ENCODE measurements around the gene HIP1R.
"Not testable (repeated sequence)": the region's sequence is repeated elsewhere in the genome, so short reads cannot be mapped to it uniquely, and the experiment has no call there.

HIP1R gene

DNA sequence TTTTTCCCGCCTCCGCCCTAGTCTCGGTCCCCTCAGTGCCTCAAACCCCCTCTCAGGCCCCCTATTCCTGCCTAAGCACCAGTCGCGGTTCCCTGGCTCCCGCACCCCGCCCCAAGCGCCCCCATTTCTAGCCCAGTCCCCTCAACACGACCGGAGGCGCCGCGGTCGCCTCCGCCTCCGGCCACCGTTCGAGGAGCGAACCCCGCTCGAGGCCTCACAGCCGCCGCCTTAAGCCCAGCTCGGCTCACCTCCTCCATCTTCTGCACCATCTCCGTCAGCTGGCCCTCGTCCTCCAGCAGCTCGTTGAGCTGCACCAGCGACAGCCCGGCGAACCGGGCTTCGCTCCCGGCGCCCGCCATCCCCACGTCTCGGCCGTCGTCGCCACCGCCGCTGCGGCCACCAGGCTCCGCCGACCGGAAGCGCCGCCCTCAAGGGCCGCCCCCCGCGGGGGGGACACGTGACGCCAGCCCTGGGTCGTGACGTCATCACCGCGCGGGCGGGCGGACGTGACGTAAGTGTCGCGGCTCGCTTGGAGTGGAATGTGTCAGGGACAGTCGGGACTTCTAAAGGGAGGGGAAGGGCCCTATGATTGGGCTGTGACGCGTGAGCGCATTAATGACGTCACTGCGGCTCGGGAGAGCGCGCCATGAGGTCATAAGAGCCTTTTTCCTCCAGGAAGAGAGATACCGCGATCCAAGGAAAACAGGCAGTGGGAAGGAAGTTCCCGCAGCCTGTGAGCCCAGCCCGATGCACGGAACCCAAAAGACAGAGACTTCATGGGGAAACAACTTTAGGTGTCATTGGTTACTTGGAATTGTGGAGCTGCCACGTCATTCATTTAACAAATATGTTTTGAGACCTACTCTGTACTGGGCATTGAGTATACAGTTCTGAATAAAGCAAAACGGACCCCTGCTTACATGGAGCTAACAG lies 60.7 kb downstream of the HIP1R start, which contains the start of gene VPS37B:
Gene VPS37B, minus strand, starts transcription at position 421 of the 933 bp plus-strand sequence. Its CDS starts 62 bp downstream, at position 359.
- Histone ChIP-seq H3K4me3 (ENCODE audit: control insufficient read depth in 1 of 7, extremely low read depth in 1 of 7, insufficient read depth in 4 of 7, low read depth in 2 of 7, low read length in 6 of 7) (peak within 1 kb of the TSS; percentile 90 to 99 (median 96)), H3K4me1 (ENCODE audit: control extremely low read depth in 1 of 4, control insufficient read depth in 4 of 4, insufficient read depth in 4 of 4, low read length in 3 of 4) (peaks cover 33 to 79% (median 66%) of the 10 kb centered on the region in 4 experiments), H3K36me3 (ENCODE audit: control insufficient read depth in 4 of 4, insufficient read depth in 4 of 4, low read length in 3 of 4) (peaks cover 0 to 7% (median 0%) of the 10 kb centered on the region in 4 experiments), H3K27ac (ENCODE audit: insufficient read depth in 1 of 2, low read depth in 1 of 2, low read length in 2 of 2, poor library complexity in 1 of 2, severe bottlenecking in 2 of 2) (peak within 1 kb of the TSS; percentile 98 to 99), H3K27me3 (replicated peaks in 2 of 5; ENCODE audit: control insufficient read depth in 4 of 5, insufficient read depth in 5 of 5, low read length in 4 of 5) (no peaks in the 10 kb centered on the region), H3K9me3 (ENCODE audit: control extremely low read depth in 1 of 5, control insufficient read depth in 4 of 5, insufficient read depth in 2 of 5, low read depth in 1 of 5, low read length in 4 of 5) (no peaks in the 10 kb centered on the region)
- POLR2A ChIA-PET: interaction anchor here (0.6 to 2.1 kb wide), 4 partner anchors 13 to 60 kb away, joined by 4 to 9 read pairs (median 5); no protein-coding TSS in a partner anchor
- CTCF ChIA-PET: interaction anchor here (1.0 to 13.8 kb wide), 5 partner anchors 13 to 74 kb away, joined by 3 to 149 read pairs (median 5); no protein-coding TSS in a partner anchor
- WGBS (ENCODE audit: insufficient coverage): 7% methylated on average over 77 of the region's 81 CpGs
- DNase-seq: peak; percentile 93 to 96 (median 95)

DNA sequence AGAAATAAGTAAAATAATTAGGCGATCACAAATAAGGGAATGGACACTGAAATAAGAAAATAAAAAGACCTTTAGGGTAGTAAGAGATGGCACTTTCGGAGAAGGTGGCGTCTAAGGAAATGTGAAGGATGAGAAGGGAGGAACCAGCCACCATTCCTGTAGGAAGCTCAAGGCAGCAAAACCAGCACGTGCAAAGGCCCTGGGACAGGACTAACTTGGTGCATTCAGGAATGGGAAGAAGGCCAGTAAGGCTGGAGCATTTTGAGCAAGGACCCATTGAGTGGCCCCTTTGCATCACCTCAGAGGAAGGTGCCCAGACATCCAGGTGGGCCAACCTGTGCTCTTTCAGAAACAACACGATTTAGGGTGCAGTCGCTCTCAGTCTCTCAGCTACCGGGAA lies 61.4 kb downstream of the HIP1R start:
- peaks cover 0 to 4% (median 0%) of the 10 kb centered on the region in 4 experiments for H3K36me3 ChIP-seq (ENCODE audit: control insufficient read depth in 4 of 4, insufficient read depth in 4 of 4, low read length in 3 of 4)
- ChIA-PET POLR2A (interaction anchor here (0.6 kb wide), 1 partner anchor 46 kb away, joined by 6 read pairs; no protein-coding TSS in a partner anchor), CTCF (interaction anchor here (1.4 to 13.8 kb wide), 3 partner anchors 16 to 50 kb away, joined by 5 to 149 read pairs (median 40); no protein-coding TSS in a partner anchor)
- peak overlapping the region in 2 of 7 experiments; percentile 99 for H3K4me3 ChIP-seq (ENCODE audit: control insufficient read depth in 1 of 7, extremely low read depth in 1 of 7, insufficient read depth in 4 of 7, low read depth in 2 of 7, low read length in 6 of 7)
- no peaks in the 10 kb centered on the region for H3K27me3 ChIP-seq (replicated peaks in 2 of 5; ENCODE audit: control insufficient read depth in 4 of 5, insufficient read depth in 5 of 5, low read length in 4 of 5)
- WGBS (ENCODE audit: insufficient coverage): 99% methylated on average over 6 of the region's 7 CpGs
- peaks cover 26 to 72% (median 61%) of the 10 kb centered on the region in 4 experiments for H3K4me1 ChIP-seq (ENCODE audit: control extremely low read depth in 1 of 4, control insufficient read depth in 4 of 4, insufficient read depth in 4 of 4, low read length in 3 of 4)
- H3K27ac ChIP-seq (ENCODE audit: insufficient read depth in 1 of 2, low read depth in 1 of 2, low read length in 2 of 2, poor library complexity in 1 of 2, severe bottlenecking in 2 of 2): no peak overlapping the region
- H3K9me3 ChIP-seq (ENCODE audit: control extremely low read depth in 1 of 5, control insufficient read depth in 4 of 5, insufficient read depth in 2 of 5, low read depth in 1 of 5, low read length in 4 of 5): no peaks in the 10 kb centered on the region
- no peak for DNase-seq

DNA sequence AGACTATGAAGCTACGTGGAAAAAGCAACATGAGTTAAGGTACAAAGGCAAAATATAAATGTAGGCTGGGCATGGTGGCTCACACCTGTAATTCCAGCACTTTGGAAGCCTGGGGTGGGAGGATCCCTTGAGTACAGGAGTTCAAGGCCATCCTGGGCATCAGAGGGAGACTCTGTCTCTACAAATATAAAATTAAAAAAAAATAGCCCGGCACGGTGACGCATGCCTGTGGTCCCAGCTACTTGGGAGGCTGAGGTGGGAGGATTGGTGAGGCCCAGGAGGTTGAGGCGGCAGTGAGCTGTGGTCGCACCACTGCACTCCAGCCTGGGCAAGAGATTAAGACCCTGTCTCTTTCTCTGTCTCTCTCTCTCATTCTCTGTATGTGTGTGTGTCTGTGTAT lies 64.6 kb downstream of the HIP1R start:
- Histone ChIP-seq H3K9me3 (ENCODE audit: control extremely low read depth in 1 of 5, control insufficient read depth in 4 of 5, insufficient read depth in 2 of 5, low read depth in 1 of 5, low read length in 4 of 5) (no peaks in the 10 kb centered on the region), H3K36me3 (ENCODE audit: control insufficient read depth in 4 of 4, insufficient read depth in 4 of 4, low read length in 3 of 4) (no peaks in the 10 kb centered on the region), H3K4me1 (ENCODE audit: control extremely low read depth in 1 of 4, control insufficient read depth in 4 of 4, insufficient read depth in 4 of 4, low read length in 3 of 4) (peaks cover 12 to 50% (median 40%) of the 10 kb centered on the region in 4 experiments), H3K27me3 (replicated peaks in 2 of 5; ENCODE audit: control insufficient read depth in 4 of 5, insufficient read depth in 5 of 5, low read length in 4 of 5) (no peaks in the 10 kb centered on the region), H3K27ac (ENCODE audit: insufficient read depth in 1 of 2, low read depth in 1 of 2, low read length in 2 of 2, poor library complexity in 1 of 2, severe bottlenecking in 2 of 2) (no peak overlapping the region), H3K4me3 (ENCODE audit: control insufficient read depth in 1 of 7, extremely low read depth in 1 of 7, insufficient read depth in 4 of 7, low read depth in 2 of 7, low read length in 6 of 7) (no peak overlapping the region)
- CTCF ChIA-PET: interaction anchor here (1.2 to 13.8 kb wide), 4 partner anchors 11 to 56 kb away, joined by 6 to 149 read pairs (median 8); no protein-coding TSS in a partner anchor
- WGBS (ENCODE audit: insufficient coverage): 96% methylated on average over 4 of the region's 6 CpGs
- POLR2A ChIA-PET: interaction anchor here (0.6 kb wide), 1 partner anchor 15 kb away, joined by 3 read pairs; no protein-coding TSS in a partner anchor
- no peak for DNase-seq

DNA sequence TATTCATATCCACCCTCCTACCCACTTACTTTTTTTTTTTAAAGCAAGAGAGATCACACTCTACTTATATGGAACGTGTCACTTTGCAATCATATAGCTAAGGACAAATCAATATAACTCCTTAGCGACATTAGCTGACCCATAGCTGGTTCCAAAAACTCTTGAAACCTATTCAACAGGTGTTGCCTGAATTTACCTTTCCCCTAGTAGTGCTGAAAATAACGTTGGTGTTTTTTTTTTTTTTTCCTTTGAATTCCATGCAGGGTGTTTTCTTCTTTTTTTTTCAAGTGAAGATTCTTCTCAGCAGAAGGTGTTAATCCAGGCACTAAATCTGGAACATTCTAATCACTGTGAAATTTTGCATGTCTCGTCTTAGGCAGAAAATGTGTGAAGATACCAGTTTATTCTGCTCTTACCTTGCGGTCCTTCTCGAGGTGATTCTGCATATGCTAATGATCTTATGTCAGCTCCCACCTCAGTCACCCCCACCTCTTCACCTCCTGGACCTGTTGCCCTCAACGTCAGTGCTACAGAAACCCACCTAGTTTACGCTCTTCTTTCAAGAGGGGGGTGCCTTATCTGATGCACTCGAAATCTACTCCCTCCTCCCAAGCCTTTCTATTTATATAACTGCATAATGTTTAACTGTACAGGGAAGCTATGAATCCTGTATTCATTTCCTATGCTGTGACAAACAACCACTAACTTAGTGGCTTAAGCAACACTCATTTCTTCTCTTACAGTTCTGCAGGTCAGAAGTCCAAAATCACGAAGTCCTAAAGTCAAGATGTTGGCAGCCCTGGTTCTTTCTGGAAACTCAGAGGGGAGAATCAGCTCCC lies 67.8 kb downstream of the HIP1R start:
- CTCF ChIA-PET: interaction anchor here (1.2 to 2.8 kb wide), 5 partner anchors 9 to 120 kb away, joined by 3 to 7 read pairs (median 3); no protein-coding TSS in a partner anchor
- H3K36me3 ChIP-seq (ENCODE audit: control insufficient read depth in 4 of 4, insufficient read depth in 4 of 4, low read length in 3 of 4): no peaks in the 10 kb centered on the region
- no peaks in the 10 kb centered on the region for H3K27me3 ChIP-seq (replicated peaks in 2 of 5; ENCODE audit: control insufficient read depth in 4 of 5, insufficient read depth in 5 of 5, low read length in 4 of 5)
- H3K27ac ChIP-seq (ENCODE audit: insufficient read depth in 1 of 2, low read depth in 1 of 2, low read length in 2 of 2, poor library complexity in 1 of 2, severe bottlenecking in 2 of 2): no peak overlapping the region
- POLR2A ChIA-PET: no interaction called here
- peak overlapping the region in 2 of 7 experiments; percentile 13 to 38 for H3K4me3 ChIP-seq (ENCODE audit: control insufficient read depth in 1 of 7, extremely low read depth in 1 of 7, insufficient read depth in 4 of 7, low read depth in 2 of 7, low read length in 6 of 7)
- no peaks in the 10 kb centered on the region for H3K9me3 ChIP-seq (ENCODE audit: control extremely low read depth in 1 of 5, control insufficient read depth in 4 of 5, insufficient read depth in 2 of 5, low read depth in 1 of 5, low read length in 4 of 5)
- H3K4me1 ChIP-seq (ENCODE audit: control extremely low read depth in 1 of 4, control insufficient read depth in 4 of 4, insufficient read depth in 4 of 4, low read length in 3 of 4): peaks cover 11 to 31% (median 23%) of the 10 kb centered on the region in 4 experiments
- no peak for DNase-seq
- 23% methylated on average over 4 of the region's 10 CpGs for WGBS (ENCODE audit: insufficient coverage)

DNA sequence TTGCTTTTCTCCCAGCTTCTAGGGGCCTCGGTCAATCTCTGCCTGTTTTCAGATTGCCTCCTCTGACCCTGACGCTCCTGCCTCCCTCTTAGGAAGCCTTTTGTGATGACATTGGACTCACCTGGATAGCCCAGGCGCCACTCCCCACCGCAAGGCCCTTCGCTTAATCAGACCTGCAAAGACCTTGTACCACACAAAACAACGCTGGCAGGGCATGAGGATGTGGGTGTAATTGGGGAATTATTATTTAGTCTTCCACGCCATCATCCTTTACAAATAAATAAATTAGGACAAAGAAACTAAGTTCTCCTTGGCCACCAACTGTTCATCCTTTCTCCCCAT lies 68.4 kb downstream of the HIP1R start:
- Histone ChIP-seq H3K9me3 (ENCODE audit: control extremely low read depth in 1 of 5, control insufficient read depth in 4 of 5, insufficient read depth in 2 of 5, low read depth in 1 of 5, low read length in 4 of 5) (no peaks in the 10 kb centered on the region), H3K27me3 (replicated peaks in 2 of 5; ENCODE audit: control insufficient read depth in 4 of 5, insufficient read depth in 5 of 5, low read length in 4 of 5) (no peaks in the 10 kb centered on the region), H3K36me3 (ENCODE audit: control insufficient read depth in 4 of 4, insufficient read depth in 4 of 4, low read length in 3 of 4) (no peaks in the 10 kb centered on the region), H3K4me1 (ENCODE audit: control extremely low read depth in 1 of 4, control insufficient read depth in 4 of 4, insufficient read depth in 4 of 4, low read length in 3 of 4) (peaks cover 8 to 26% (median 17%) of the 10 kb centered on the region in 4 experiments), H3K4me3 (ENCODE audit: control insufficient read depth in 1 of 7, extremely low read depth in 1 of 7, insufficient read depth in 4 of 7, low read depth in 2 of 7, low read length in 6 of 7) (peak overlapping the region in 1 of 7 experiments; percentile 38), H3K27ac (ENCODE audit: insufficient read depth in 1 of 2, low read depth in 1 of 2, low read length in 2 of 2, poor library complexity in 1 of 2, severe bottlenecking in 2 of 2) (no peak overlapping the region)
- CTCF ChIA-PET: interaction anchor here (1.2 to 2.8 kb wide), 4 partner anchors 12 to 120 kb away, joined by 3 to 7 read pairs (median 3); no protein-coding TSS in a partner anchor
- POLR2A ChIA-PET: no interaction called here
- WGBS (ENCODE audit: insufficient coverage): 17% methylated on average over 2 of the region's 7 CpGs
- DNase-seq: no peak

DNA sequence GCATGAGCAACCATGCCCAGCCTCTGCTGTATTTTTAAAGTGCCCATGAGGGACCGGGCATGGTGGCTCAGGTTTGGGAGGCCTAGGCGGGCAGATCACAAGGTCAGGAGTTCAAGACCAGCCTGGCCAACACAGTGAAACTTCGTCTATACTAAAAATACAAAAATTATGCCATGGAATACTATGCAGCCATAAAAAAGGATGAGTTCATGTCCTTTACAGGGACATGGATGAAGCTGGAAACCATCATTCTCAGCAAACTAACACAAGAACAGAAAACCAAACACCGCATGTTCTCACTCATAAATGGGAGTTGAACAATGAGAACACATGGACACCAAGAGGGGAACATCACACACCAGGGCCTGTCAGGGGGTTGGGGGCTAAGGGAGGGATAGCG lies 70.0 kb downstream of the HIP1R start:
- CTCF ChIA-PET: interaction anchor here (2.8 kb wide), 1 partner anchor 40 kb away, joined by 7 read pairs; no protein-coding TSS in a partner anchor
- WGBS (ENCODE audit: insufficient coverage): 93% methylated on average over 2 of the region's 5 CpGs
- not testable (repeated sequence) for H3K4me3 ChIP-seq (ENCODE audit: control insufficient read depth in 1 of 7, extremely low read depth in 1 of 7, insufficient read depth in 4 of 7, low read depth in 2 of 7, low read length in 6 of 7); H3K9me3 ChIP-seq (ENCODE audit: control extremely low read depth in 1 of 5, control insufficient read depth in 4 of 5, insufficient read depth in 2 of 5, low read depth in 1 of 5, low read length in 4 of 5); DNase-seq; H3K27me3 ChIP-seq (replicated peaks in 2 of 5; ENCODE audit: control insufficient read depth in 4 of 5, insufficient read depth in 5 of 5, low read length in 4 of 5); H3K36me3 ChIP-seq (ENCODE audit: control insufficient read depth in 4 of 4, insufficient read depth in 4 of 4, low read length in 3 of 4); H3K27ac ChIP-seq (ENCODE audit: insufficient read depth in 1 of 2, low read depth in 1 of 2, low read length in 2 of 2, poor library complexity in 1 of 2, severe bottlenecking in 2 of 2)
- POLR2A ChIA-PET: interaction anchor here (0.6 kb wide), 1 partner anchor 11 kb away, joined by 5 read pairs; no protein-coding TSS in a partner anchor
- H3K4me1 ChIP-seq (ENCODE audit: control extremely low read depth in 1 of 4, control insufficient read depth in 4 of 4, insufficient read depth in 4 of 4, low read length in 3 of 4): peaks cover 4 to 20% (median 9%) of the 10 kb centered on the region in 4 experiments
